Left ventricle myocardium inferior (tissue), 1 donor: Measurements from ENCODE around the gene NAMPT. TPM values are rescaled to one million over a fixed set of nuclear protein-coding genes. Genes with fewer than 3 reads are reported as not detected.

Experiments
- DNase-seq: peaks from one replicate; pipeline ENCODE4 v3.0.0-alpha.2; 2020
- H3K27ac ChIP-seq: fragments of 200-600 bp; replicated peaks from 2 replicates; pipeline ENCODE4 v1.8.0; 2021
- H3K27me3 ChIP-seq: fragments of 200-600 bp; 2 replicates; pipeline ENCODE4 v1.8.0; 2021; ENCODE audit warnings: low read depth
- H3K36me3 ChIP-seq: fragments of 200-600 bp; 2 replicates; pipeline ENCODE4 v1.8.0; 2021
- H3K4me1 ChIP-seq: fragments of 200-600 bp; 2 replicates; pipeline ENCODE4 v1.8.0; 2021
- H3K4me3 ChIP-seq: fragments of 200-600 bp; 2 replicates; pipeline ENCODE4 v1.8.0; 2021; ENCODE audit warnings: mild to moderate bottlenecking, moderate library complexity
- H3K9me3 ChIP-seq: fragments of 200-600 bp; replicated peaks from 2 replicates; pipeline ENCODE4 v1.8.0; 2021
- intact Hi-C: fragments of 100-400 bp; cut with micrococcal nuclease; formaldehyde crosslinking; loops from one replicate; pipeline ENCODE4 v1.11.0; 2022
- total RNA-seq: library from RNA; stranded (reverse); fragmentation: NEBNext Ultra II Directional; extraction: Animal tissue kit (Norgen Biotek cat#: 25700); gene quantifications from one replicate; pipeline ENCODE4 v1.2.1, GENCODE V29; 2021
- TF ChIP-seq, protein P1 (sequence below): fragments of 200-600 bp; IDR thresholded peaks from 2 replicates; pipeline ENCODE4 v1.8.0; 2021; ENCODE audit warnings: antibody characterized with exemption, mild to moderate bottlenecking, borderline replicate concordance
- donor health status: DM: no; HTN: yes; CAD: no; lungs with severe emphysema.

Gene NAMPT
- total RNA-seq, 1 donor from 2014 or later: 123 TPM

- H3K27ac ChIP-seq: no peak overlapping the region
- no peaks in the 10 kb centered on the region for H3K36me3 ChIP-seq
- no peaks in the 10 kb centered on the region for H3K27me3 ChIP-seq
- no peaks in the 10 kb centered on the region for H3K4me1 ChIP-seq
- DNase-seq: no peak
- H3K4me3 ChIP-seq: no peak overlapping the region
- TF ChIP-seq, protein P1, sequence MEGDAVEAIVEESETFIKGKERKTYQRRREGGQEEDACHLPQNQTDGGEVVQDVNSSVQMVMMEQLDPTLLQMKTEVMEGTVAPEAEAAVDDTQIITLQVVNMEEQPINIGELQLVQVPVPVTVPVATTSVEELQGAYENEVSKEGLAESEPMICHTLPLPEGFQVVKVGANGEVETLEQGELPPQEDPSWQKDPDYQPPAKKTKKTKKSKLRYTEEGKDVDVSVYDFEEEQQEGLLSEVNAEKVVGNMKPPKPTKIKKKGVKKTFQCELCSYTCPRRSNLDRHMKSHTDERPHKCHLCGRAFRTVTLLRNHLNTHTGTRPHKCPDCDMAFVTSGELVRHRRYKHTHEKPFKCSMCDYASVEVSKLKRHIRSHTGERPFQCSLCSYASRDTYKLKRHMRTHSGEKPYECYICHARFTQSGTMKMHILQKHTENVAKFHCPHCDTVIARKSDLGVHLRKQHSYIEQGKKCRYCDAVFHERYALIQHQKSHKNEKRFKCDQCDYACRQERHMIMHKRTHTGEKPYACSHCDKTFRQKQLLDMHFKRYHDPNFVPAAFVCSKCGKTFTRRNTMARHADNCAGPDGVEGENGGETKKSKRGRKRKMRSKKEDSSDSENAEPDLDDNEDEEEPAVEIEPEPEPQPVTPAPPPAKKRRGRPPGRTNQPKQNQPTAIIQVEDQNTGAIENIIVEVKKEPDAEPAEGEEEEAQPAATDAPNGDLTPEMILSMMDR: no peak
- intact Hi-C loops: no loop called here
- no peaks in the 10 kb centered on the region for H3K9me3 ChIP-seq
Observed at GRCh38 chr7:106294334-106294733, 9.6 kb upstream of the NAMPT start.

- H3K27ac ChIP-seq: no peak overlapping the region
- no peaks in the 10 kb centered on the region for H3K36me3 ChIP-seq
- no peak for DNase-seq
- intact Hi-C loops: no loop called here
- TF ChIP-seq, protein P1: no peak
- no peaks in the 10 kb centered on the region for H3K4me1 ChIP-seq
- no peaks in the 10 kb centered on the region for H3K27me3 ChIP-seq
- H3K4me3 ChIP-seq: no peak overlapping the region
- no peaks in the 10 kb centered on the region for H3K9me3 ChIP-seq
Observed at GRCh38 chr7:106291247-106291646, 6.5 kb upstream of the NAMPT start.

GRCh38 chr7:106290319-106290718 is 5.5 kb upstream of the NAMPT start:
- intact Hi-C loops: no loop called here
- H3K9me3 ChIP-seq: no peaks in the 10 kb centered on the region
- TF ChIP-seq, protein P1: no peak
- H3K27me3 ChIP-seq: no peaks in the 10 kb centered on the region
- no peak overlapping the region for H3K4me3 ChIP-seq
- no peaks in the 10 kb centered on the region for H3K36me3 ChIP-seq
- H3K4me1 ChIP-seq: peaks cover 7% of the 10 kb centered on the region
- no peak overlapping the region for H3K27ac ChIP-seq
- no peak for DNase-seq

DNA sequence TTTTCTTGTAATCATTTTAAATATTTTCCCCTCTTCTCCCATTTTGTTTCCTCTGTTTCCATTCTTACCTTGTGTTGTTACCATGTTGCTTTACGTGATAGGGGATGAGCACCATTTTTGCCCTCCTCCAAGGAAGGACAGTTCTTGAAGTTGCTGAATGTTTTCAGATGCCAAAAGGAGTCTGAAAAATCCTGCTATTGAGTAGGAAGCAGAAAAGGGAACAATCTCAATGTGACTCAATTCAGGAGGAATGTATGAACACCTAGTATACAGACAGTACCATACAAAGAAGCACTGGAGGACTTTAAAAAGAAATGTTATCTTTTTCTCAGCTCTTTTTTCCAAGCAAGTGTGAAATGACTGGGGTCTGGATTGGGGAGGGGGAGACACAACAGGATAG is 5.1 kb upstream of the NAMPT start:
- H3K36me3 ChIP-seq: no peaks in the 10 kb centered on the region
- H3K4me3 ChIP-seq: no peak overlapping the region
- H3K4me1 ChIP-seq: peaks cover 8% of the 10 kb centered on the region
- TF ChIP-seq, protein P1: no peak
- no peaks in the 10 kb centered on the region for H3K27me3 ChIP-seq
- H3K9me3 ChIP-seq: no peaks in the 10 kb centered on the region
- DNase-seq: no peak
- H3K27ac ChIP-seq: no peak overlapping the region
- intact Hi-C loops: no loop called here

DNA sequence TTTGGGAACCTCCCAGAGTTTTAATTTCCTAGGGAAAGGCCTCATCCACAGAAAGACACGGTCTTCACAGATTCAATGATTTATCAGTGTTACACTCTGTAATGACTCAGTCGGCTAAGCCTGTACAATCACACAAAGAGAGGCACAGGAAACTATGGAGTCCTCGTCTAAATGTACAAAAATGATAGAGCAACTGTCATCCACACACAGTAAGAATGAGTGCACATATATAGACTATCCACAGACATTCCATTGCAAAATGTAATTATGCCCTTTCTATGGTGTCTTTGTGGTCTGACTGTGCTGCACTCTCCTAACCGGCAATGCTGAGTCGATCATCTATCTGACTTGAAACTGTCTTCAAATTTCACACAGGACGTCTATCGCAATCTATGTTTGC is 3.5 kb upstream of the NAMPT start:
- H3K27ac ChIP-seq: no peak overlapping the region
- no peak for DNase-seq
- intact Hi-C loops: no loop called here
- TF ChIP-seq, protein P1: no peak
- no peaks in the 10 kb centered on the region for H3K36me3 ChIP-seq
- H3K27me3 ChIP-seq: no peaks in the 10 kb centered on the region
- H3K9me3 ChIP-seq: no peaks in the 10 kb centered on the region
- no peak overlapping the region for H3K4me3 ChIP-seq
- H3K4me1 ChIP-seq: peaks cover 18% of the 10 kb centered on the region

DNA sequence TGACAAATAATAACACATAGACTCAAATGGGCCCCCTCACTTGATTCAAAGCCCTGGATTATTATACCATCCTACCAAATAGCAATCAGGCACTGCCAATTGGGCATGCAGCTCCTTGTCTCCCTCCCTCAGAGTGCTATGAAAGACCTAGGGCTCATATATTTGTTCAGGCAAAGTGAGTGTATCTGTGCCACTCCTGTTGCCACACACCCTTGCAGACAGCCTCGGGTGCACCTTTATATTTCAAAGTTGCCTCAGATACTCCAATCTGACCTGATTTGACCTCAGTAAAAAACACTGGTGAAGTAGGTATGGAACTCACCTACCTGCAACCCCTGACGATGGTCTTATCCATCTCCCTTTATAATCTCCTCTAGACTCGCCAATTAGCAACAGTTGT is 3.0 kb upstream of the NAMPT start:
- Histone ChIP-seq H3K36me3 (no peaks in the 10 kb centered on the region), H3K4me3 (no peak overlapping the region), H3K27me3 (no peaks in the 10 kb centered on the region), H3K4me1 (peaks cover 23% of the 10 kb centered on the region), H3K27ac (no peak overlapping the region), H3K9me3 (no peaks in the 10 kb centered on the region)
- TF ChIP-seq, protein P1: no peak
- no peak for DNase-seq
- intact Hi-C loops: no loop called here
